Testis (tissue), 5 donors: Measurements from ENCODE around the gene DNAJC3. TPM values are rescaled to one million over a fixed set of nuclear protein-coding genes. Genes with fewer than 3 reads are reported as not detected.

ENCODE experiments used
- DNase-seq: peaks from one replicate; pipeline ENCODE4 v3.0.0-alpha.2; 2019
- H3K27ac ChIP-seq, 2 donors: fragments of 200-600 bp; sonication (generic); one replicate each; pipeline ENCODE4 v1.5.1; 2019
- H3K27me3 ChIP-seq: fragments of 200-600 bp; sonication (generic); one replicate; pipeline ENCODE4 v1.5.1; 2019
- H3K36me3 ChIP-seq: fragments of 200-600 bp; sonication (generic); one replicate; pipeline ENCODE4 v1.5.1; 2017; ENCODE audit warnings: low read depth; ENCODE audit errors: missing control alignments
- H3K4me1 ChIP-seq: fragments of 200-600 bp; sonication (generic); one replicate; pipeline ENCODE4 v1.5.1; 2019
- H3K4me3 ChIP-seq, 2 donors: fragments of 200-600 bp; sonication (generic); one replicate each; pipeline ENCODE4 v1.5.1; 2017 to 2019
- H3K9me3 ChIP-seq: fragments of 200-600 bp; sonication (generic); one replicate; pipeline ENCODE4 v1.5.1; 2017
- POLR2A ChIP-seq: fragments of 450-650 bp; IDR thresholded peaks from one replicate; pipeline ENCODE4 v1.6.1; 2017; ENCODE audit warnings: antibody characterized with exemption, mild to moderate bottlenecking, moderate library complexity
- WGBS, 2 donors: methylation state at CpG; one replicate each; pipeline ENCODE4 v1.1.5; 2018; 5-methylcytosine and 5-hydroxymethylcytosine counted together
- intact Hi-C: fragments of 100-400 bp; cut with DNase I; formaldehyde crosslinking; loops from one replicate; pipeline ENCODE4 v1.15.1; 2023; ENCODE audit warnings: low total_unique reads
- long read RNA-seq, 2 donors: transcript quantifications; one replicate each; lab custom pipeline, GENCODE V29; 2026
- polyA plus RNA-seq: library from polyadenylated mRNA; stranded (reverse); fragments of 350-450 nt; fragmentation: Illumina TruSeq; extraction: RNeasy Lipid Tissue Mini Kit (QIAGEN cat#74804); gene quantifications from one replicate; pipeline ENCODE4 v1.2.3, GENCODE V29; 2014; ENCODE audit warnings: low read depth, low replicate concordance; ENCODE audit not compliant: insufficient read depth
- total RNA-seq, 2 donors: library from RNA; depleted of rRNA; stranded (reverse); fragments of >200 nt; gene quantifications; one replicate each; pipeline ENCODE4 v1.2.3, GENCODE V29; 2016
- TF ChIP-seq, protein P1 (sequence below), 3 experiments: fragments of 450-650 bp in 2 of 3; fragments of 200-600 bp in 1 of 3; sonication (generic) in 1 of 3; IDR thresholded peaks; one replicate each; pipeline ENCODE4 v1.5.1; 2016 to 2019; ENCODE audit warnings: antibody characterized with exemption in 3 of 3, mild to moderate bottlenecking in 2 of 3, moderate library complexity in 1 of 3

The DNAJC3 gene, protein sequence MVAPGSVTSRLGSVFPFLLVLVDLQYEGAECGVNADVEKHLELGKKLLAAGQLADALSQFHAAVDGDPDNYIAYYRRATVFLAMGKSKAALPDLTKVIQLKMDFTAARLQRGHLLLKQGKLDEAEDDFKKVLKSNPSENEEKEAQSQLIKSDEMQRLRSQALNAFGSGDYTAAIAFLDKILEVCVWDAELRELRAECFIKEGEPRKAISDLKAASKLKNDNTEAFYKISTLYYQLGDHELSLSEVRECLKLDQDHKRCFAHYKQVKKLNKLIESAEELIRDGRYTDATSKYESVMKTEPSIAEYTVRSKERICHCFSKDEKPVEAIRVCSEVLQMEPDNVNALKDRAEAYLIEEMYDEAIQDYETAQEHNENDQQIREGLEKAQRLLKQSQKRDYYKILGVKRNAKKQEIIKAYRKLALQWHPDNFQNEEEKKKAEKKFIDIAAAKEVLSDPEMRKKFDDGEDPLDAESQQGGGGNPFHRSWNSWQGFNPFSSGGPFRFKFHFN
- 10 to 100 TPM; 26.0 to 39.4 TPM for total RNA-seq
- 18.2 TPM for polyA plus RNA-seq
- long read RNA-seq, donor 1, full-length matches to known transcripts: 6 of 6 reads
- long read RNA-seq, donor 1, partial matches to known transcripts: 0 of 6 reads
- long read RNA-seq, donor 1, other reads (novel, unspliced or antisense): 0 of 6 reads
- long read RNA-seq, donor 2, full-length matches to known transcripts: 5 of 5 reads
- long read RNA-seq, donor 2, partial matches to known transcripts: 0 of 5 reads
- long read RNA-seq, donor 2, other reads (novel, unspliced or antisense): 0 of 5 reads

DNA sequence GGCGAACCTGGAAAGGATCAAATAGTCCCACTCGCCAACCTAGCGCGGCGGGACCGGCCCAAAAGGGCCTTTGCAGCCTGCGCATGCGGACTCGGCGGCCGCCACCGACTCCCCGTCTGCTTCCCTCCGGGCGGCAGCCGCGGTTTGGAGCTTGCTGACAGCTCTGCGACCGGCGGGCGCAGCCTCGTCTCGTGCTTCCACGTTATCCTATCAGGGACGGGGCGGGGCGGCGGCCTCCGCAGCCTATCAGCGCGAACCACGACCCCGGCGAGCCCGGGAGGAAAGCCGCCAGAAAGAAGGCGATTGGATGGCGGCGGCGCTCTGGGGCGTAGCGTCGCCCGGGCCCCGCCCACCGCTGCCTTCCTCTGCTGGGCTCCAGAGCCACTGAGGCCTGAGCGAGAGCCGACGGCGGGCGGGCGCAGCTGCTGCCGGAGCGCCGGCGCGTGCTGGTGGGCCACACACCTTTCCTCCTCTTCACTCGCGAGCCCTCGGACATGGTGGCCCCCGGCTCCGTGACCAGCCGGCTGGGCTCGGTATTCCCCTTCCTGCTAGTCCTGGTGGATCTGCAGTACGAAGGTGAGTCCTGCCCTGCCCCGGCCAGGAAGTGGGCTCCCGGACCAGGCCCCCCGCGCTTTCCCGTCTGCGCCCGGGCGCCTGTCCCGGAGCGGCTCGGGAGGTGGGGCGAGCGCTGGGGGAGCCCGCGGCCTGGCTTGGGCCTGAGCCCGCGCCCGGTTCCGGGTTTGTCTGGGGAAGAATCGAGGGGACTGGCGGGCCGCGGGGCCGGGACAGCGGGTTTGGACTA is at the start of gene DNAJC3:
Gene DNAJC3, plus strand, starts transcription at position 378 of the 802 bp plus-strand sequence. Its CDS starts 117 bp downstream, at position 495.
- H3K4me1 ChIP-seq: peaks cover 9% of the 10 kb centered on the region
- DNase-seq: peak; percentile 99
- H3K27ac ChIP-seq: peak within 1 kb of the TSS; percentile 95 to 97
- TF ChIP-seq, protein P1, sequence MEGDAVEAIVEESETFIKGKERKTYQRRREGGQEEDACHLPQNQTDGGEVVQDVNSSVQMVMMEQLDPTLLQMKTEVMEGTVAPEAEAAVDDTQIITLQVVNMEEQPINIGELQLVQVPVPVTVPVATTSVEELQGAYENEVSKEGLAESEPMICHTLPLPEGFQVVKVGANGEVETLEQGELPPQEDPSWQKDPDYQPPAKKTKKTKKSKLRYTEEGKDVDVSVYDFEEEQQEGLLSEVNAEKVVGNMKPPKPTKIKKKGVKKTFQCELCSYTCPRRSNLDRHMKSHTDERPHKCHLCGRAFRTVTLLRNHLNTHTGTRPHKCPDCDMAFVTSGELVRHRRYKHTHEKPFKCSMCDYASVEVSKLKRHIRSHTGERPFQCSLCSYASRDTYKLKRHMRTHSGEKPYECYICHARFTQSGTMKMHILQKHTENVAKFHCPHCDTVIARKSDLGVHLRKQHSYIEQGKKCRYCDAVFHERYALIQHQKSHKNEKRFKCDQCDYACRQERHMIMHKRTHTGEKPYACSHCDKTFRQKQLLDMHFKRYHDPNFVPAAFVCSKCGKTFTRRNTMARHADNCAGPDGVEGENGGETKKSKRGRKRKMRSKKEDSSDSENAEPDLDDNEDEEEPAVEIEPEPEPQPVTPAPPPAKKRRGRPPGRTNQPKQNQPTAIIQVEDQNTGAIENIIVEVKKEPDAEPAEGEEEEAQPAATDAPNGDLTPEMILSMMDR (IDR thresholded peaks at IDR 0.05): no peak
- TF ChIP-seq POLR2A: peak; percentile 91
- 1% methylated on average over 66 of the region's 90 CpGs; no CpG with 5 or more reads in 1 of the 2 donors for WGBS, 2 donors
- H3K36me3 ChIP-seq: no peaks in the 10 kb centered on the region
- peak within 1 kb of the TSS; percentile 92 to 95 for H3K4me3 ChIP-seq
- H3K27me3 ChIP-seq: no peaks in the 10 kb centered on the region
- intact Hi-C loops: no loop called here
- no peaks in the 10 kb centered on the region for H3K9me3 ChIP-seq

DNA sequence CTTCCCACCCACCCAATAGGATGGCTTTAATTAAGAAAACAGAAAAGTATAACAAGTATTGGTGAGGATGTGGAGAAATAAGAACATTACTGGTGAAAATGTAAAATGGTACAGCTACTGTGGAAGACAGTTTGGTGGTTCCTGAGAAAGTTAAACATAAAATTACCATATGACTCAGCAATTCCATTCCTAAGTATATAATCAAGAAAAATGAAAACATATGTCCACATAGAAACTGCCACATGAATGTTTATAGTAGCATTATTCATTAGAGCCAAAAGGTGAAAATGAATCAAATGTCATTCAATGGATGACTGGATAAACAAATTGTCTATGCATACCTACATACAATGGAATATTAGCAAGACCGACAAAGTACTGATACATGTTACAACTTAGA is 49.3 kb upstream of the DNAJC3 start:
- Histone ChIP-seq H3K4me1 (no peaks in the 10 kb centered on the region), H3K27me3 (no peaks in the 10 kb centered on the region), H3K9me3 (no peaks in the 10 kb centered on the region), H3K4me3 (no peak overlapping the region), H3K27ac (no peak overlapping the region), H3K36me3 (no peaks in the 10 kb centered on the region)
- DNase-seq: no peak
- TF ChIP-seq, protein P1 (IDR thresholded peaks at IDR 0.05): no peak
- no peak for TF ChIP-seq POLR2A
- intact Hi-C loops: loop anchor here (10.0 kb wide), 1 partner anchor 207 kb away; no protein-coding TSS in a partner anchor
- WGBS, 2 donors: 96 to 100% methylated on average over 1 of the region's 1 CpG

GRCh38 chr13:95628488-95628887 is 48.5 kb upstream of the DNAJC3 start:
- Histone ChIP-seq H3K27me3 (no peaks in the 10 kb centered on the region), H3K9me3 (no peaks in the 10 kb centered on the region), H3K4me1 (no peaks in the 10 kb centered on the region), H3K27ac (no peak overlapping the region), H3K4me3 (no peak overlapping the region), H3K36me3 (no peaks in the 10 kb centered on the region)
- intact Hi-C loops: loop anchor here (10.0 kb wide), 1 partner anchor 206 kb away; no protein-coding TSS in a partner anchor
- WGBS, 2 donors: 91 to 100% methylated on average over 1 of the region's 1 CpG
- DNase-seq: no peak
- TF ChIP-seq, protein P1 (IDR thresholded peaks at IDR 0.05): no peak
- TF ChIP-seq POLR2A: no peak

- intact Hi-C loops: loop anchor here (10.0 kb wide), 1 partner anchor 206 kb away; no protein-coding TSS in a partner anchor
- no peaks in the 10 kb centered on the region for H3K36me3 ChIP-seq
These were observed 47.9 kb upstream of the DNAJC3 start for GRCh38 chr13:95629071-95629470.

More at GRCh38 chr13:95629071-95629470, 47.9 kb upstream of the DNAJC3 start:
- TF ChIP-seq POLR2A: no peak
- TF ChIP-seq, protein P1 (IDR thresholded peaks at IDR 0.05): no peak
- Histone ChIP-seq H3K4me1 (no peaks in the 10 kb centered on the region), H3K27me3 (no peaks in the 10 kb centered on the region), H3K4me3 (no peak overlapping the region), H3K9me3 (no peaks in the 10 kb centered on the region), H3K27ac (no peak overlapping the region)
- 79 to 89% methylated on average over 4 of the region's 4 CpGs for WGBS, 2 donors
- no peak for DNase-seq
